GM21717 (cell line): ENCODE results near the gene RYR3.

Source experiments
- ATAC-seq: cut with Tn5 transposase; IDR thresholded peaks from one replicate; pipeline ENCODE4 v1.9.1; 2021; ENCODE audit warnings: mild to moderate bottlenecking, moderate library complexity; ENCODE audit not compliant: unreplicated experiment

The RYR3 gene

DNA sequence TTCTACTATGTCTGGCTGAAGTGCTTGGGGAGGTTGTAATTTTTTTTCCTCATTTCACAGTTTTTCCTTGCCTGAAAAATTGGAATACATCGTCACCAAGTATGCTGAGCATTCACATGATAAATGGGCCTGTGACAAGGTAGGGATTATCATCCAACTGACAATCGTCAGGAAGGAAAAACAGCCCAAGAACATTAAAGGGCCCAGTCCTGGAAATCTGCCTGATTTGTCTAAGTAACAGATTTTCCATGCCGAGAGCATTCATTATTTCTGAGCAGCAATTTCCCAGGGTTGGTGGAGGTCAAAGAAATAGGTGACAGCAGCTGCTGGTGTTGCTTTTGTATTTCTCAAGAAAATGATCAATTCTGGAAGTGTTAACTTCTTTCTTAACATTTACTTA lies 431.5 kb downstream of the RYR3 start:
- ATAC-seq: no peak

DNA sequence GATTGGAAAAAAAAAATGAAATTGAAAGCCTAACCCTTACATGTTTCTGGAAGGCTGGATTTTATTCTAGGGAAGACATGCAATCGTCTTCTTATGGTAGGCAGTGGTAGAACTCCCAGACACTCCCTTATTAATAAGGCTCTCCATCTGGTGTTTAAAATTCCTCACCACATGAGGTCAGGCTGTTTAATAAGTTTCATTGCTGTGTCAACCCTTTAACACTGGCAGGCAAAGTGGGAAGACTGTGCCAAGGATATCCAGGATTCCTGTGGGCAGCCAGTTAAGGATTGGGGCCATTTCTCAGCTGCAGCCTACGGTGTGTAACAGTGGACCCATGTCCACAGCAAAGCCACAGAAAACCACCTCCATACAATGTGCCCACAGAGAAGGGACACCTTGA lies 432.0 kb downstream of the RYR3 start:
- no peak for ATAC-seq

DNA sequence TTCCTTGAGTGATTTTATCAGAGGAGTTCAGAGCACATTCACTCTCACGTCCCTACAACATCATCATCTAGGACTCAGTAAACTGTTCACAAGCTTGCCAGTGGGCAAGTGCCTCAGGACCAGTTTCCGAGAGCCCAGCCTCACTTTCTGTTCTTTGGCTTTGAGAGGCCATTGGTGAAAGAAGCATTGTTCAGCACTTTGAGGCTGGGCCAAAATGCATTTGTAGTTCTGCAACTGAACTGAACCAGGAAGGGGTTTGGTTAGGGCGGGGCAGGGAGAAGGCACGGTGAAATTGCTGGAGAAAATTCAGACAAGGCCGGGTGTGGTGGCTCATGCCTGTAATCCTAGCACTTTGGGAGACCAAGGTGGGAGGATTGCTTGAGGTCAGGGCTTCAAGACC lies 435.4 kb downstream of the RYR3 start:
- ATAC-seq: no peak

DNA sequence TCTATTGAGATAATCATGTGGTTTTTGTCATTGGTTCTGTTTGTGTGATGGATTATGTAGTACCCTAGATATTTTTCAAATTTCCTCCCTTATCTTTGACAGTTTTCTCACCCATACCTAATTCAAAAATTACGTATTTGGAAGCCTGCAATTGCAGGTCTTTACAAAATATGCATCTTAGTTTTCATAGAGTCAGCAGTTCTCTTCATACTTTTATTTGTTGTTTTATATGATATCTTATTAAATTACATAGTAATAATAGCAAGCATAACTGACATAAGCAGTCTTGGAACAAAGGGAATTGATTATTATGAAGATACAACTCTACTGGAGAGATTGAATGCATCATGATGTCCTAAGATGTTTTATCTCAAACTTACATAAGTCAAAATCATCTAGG lies 442.2 kb downstream of the RYR3 start:
- ATAC-seq: no peak

DNA sequence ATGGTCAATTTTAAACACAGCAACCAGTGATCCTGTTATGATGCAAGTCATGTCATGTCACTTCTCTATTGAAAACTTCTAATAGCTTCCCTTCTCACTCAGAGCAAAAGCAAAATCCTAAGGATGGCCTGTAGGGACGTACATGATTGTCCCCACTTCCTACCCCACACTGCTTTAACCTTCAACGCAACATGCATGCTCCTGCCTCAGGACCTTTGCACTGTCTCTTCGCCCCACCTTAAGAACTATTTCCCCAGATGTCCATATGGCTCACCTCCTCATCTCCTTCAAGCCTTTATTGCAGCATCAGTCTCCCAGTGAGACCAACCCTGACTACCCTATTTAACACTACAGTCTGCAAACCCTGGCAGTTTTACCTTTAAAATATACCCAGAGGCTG lies 443.5 kb downstream of the RYR3 start:
- no peak for ATAC-seq

DNA sequence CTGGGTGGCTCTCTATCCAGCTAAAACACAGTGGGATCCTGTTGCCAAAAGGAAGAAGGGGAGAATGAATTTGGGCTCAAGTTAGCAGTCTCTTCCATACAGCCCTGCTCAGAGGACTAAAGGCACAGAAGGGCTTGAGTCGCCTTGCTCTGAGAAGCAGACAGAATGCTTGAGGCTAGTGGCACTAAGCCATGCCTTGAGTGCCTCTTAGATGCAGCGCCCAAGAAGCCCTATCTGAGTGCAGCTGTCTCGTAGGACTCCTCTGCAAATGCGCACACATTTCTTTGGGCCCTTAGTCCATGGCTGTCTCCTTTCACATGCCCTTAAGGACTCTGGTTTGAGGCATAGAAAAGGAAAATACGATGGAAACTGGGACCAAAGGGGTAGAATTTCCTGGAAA lies 446.2 kb downstream of the RYR3 start:
- no peak for ATAC-seq

DNA sequence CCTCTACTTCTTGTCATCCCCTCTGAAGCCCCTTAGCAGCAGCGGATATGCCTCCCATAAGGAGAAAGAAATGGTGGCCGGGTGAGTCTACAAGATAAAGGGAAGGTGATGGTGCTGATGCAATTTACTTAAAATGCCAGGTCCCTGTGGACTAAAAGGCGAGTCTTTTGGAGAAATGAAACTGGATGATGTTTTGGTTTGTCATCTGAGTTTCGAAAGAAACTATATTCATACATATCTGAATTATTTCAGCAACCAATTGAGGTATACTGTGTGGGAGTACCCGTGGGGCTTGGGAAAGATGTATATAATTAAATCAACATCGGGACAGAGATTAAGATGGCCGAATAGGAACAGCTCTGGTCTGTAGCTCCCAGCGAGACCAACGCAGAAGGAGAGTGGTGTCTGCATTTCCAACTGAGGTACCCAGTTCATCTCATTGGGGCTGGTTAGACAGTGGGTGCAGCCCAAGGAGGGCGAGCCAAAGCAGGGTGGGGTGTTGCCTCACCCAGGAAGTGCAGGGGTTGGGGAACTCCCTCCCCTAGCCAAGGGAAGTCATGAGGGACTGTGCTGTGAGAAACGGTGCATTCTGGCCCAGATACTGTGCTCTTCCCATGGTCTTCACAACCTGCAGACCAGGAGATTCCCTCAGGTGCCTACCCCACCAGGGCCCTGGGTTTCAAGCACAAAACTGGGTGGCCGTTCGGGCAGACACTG lies 446.9 kb downstream of the RYR3 start:
- no peak for ATAC-seq

DNA sequence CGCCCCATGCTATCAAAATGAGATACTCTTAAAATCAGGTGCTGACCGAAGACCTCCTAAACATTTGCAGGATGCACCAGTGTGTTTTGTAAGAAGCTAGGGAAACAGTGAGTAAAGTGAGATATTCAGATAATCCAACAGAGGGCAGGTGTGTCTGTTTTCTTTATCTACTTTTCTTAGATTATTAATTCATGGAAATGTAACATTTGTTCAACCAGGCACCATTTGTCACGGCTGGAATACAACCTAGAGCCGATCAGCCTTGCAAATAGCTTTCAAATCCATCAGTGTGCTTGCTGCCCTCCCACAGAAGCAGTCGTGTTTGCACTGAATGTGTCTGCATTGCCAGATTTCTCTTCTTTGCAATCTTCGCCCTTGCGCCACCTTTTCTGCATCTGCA lies 455.6 kb downstream of the RYR3 start:
- ATAC-seq: no peak

DNA sequence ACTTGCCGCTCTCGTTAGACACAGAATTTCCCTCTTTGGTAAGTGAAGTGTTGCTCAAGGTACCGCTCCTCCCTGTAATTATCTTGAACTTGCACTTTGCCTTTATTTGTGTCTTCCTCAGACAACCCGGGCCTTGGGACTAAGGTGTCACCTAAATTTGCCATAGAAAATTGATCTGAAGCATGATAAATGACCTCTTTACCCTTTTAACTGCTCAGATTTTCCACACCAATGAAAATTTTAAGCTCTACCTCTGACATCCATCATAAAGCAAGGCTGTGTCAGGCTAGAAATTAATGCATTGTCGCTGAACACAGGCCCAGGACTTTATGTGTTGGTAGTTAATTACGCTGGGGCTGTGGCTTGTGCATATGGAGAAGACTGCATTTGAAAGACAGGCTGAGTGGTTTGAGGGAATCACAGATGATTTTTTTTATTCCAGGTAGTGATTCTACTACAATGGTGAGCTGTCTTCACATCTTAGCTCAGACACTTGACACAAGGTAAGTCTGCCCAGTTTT lies 458.0 kb downstream of the RYR3 start:
- no peak for ATAC-seq

DNA sequence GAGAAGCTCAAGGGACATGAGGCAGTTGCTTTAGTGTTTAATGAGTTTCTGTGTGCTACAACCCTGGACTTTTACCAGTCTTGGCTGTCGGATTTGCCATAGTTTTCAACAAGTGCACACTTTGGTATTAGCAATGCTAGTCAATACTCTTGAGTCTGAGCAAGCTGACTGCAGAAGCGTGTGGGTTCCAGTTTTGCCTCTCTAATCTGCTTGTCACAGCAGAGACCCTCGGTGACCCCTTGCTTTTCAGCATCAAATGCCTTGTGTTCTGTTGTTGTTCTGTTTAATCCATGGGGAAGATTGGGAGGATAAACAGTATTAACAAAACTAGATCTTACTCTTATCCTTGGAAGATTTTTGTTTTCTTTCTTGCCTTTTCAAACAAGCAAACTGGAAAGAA lies 463.2 kb downstream of the RYR3 start:
- ATAC-seq: no peak

DNA sequence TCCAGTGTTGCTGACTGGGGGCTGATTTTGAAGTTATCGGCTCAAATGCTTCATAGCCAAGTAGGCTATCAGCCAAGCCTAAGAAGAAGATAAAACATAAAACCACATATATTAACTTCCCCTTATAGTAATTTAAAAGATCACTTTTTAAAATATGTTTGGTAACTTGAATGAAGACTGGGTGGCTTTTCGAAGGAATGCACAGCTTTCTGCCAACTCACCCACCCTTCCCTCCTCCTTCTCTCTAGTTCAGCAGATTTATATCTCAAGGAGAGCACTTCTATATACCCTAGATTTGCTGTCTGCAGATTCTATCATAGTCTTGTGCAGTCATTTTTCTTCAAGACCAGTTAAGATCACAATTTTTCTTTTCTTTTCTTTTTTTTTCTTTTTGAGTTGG lies 468.1 kb downstream of the RYR3 start:
- ATAC-seq: no peak

DNA sequence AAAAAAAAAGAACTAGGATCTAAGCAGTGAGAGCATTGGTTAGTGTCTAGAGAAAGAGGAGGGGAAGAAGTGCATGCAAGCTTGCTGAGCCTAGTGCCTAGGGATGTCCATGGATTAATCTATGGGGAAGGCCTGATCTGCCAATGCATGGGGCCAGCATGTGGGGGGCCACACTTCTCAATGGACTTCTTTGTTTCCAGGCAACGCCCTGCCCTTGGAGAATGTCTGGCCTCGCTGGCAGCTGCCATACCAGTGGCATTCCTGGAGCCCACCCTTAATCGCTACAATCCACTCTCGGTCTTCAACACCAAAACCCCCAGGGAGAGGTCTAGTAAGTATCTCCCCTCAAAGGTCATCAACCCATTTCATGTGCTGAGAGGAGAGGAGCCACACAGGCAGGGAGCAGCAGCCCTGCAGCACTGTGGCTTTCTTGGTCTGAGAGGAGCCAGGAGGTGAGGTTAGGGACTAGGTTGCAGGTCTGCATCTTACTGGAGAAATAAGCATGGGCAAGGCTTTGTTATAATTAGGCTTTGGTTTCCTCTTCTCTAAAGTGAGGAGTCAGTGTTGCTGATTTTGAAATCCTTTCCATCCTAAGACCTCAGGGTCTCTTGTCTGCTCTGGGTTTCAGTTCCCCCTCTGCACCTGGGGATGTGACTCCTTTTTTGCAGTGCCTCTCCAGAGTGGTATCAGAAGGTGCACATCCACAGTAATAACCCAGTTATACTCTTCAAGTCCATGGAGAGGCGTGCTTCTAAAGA lies 469.4 kb downstream of the RYR3 start:
- no peak for ATAC-seq

DNA sequence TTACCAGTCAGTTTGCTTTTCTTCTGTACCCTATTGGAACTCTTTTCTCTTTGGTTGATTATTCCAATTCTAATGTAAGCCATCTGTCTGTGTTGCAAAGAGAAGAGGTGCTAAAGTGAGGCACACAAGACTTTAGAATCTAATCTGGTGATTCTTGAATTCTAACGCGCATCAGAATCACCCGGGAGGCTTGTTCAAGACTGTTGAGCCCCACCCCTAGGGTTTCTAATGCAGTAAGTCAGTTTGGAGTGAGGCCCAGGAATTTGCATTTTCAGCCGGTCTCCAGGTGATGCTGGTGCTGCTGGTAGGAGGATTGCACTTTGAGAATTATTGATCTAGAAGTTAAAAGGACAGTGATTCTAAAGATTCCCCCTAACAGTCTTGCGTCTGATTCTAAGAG lies 472.2 kb downstream of the RYR3 start:
- ATAC-seq: no peak

DNA sequence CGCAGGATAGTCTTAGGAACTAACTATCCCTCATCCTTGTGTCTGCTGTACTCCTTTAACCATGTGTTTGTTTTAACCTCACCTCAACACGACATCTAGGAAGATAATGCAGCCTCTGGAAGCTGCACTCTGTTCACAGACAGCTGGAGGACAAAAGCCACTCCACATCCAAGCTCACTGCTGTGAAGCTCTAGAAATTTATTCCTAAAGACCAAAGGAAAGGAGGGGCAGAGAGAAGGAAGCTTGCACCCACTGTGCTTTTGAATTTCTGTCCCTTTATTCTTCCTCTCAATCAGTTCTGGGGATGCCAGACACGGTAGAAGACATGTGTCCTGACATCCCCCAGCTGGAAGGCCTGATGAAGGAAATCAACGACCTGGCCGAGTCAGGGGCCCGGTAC lies 474.6 kb downstream of the RYR3 start:
- no peak for ATAC-seq

DNA sequence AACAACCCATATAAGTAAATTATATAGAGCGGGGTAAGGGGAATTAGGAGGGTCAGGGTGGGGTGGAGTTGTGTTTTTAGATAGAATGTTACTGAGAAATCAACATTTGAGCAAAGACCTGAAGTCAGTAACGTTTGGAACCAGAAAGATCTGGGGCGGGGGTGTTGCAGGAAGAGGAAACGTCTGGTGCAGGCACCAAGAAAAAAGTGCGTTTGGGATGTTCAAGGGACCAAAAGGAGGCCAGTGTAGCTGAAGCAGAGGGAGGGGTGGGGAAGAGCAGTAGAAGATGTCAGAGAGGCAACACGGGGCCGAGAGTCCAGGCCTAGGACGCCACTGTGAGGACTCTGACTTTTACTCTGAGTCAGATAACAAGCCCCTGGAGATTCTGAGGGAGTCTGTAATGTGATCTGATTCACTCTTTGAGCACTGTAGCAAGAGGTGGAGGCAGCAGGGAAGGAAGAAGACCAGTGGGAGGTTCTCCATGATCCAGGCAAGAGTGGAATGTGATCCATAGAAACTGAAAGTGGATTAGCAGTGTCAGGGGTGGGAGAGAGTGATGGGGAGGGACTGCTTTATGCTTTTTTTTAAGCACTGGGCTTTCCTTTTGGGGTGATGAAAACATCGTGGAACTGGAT lies 478.3 kb downstream of the RYR3 start:
- ATAC-seq: no peak

DNA sequence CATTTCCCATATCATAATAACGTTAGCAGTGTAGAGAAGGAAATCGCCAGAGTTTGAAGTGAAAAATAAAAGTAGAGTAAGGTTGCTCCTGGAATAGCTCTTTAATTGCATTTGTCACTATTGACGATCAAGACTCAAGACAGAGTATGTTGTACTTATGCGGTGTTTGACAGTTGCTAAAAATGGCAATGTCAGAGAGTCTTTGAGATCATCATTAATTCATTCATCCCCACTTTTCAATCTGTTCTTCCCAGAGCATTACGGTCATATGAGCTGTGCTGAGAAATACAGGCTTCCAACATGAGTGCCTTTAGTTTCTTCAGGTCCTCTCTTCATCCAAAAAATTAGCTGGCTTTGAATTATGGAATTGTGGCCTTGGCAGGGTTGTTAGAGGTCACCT lies 483.7 kb downstream of the RYR3 start:
- no peak for ATAC-seq

DNA sequence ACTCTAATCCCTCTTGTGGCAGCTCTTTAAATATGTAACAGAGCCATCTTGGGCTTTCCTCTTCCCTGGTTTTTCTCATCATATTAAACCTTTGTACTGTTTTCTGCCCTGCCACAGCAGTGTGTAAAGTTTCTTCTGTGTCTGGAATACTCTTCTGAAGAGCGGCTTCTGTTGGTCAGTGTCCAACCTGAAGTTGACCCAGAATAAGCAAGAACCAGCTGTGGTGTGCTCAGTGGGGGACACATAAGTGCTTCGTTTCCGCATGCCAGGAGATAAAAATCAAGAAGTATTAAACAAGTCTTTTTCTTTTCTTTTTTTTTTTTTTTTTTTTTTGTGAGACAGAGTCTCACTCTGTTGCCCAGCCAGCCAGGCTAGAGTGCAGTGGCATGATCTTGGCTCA lies 484.3 kb downstream of the RYR3 start:
- ATAC-seq: no peak

DNA sequence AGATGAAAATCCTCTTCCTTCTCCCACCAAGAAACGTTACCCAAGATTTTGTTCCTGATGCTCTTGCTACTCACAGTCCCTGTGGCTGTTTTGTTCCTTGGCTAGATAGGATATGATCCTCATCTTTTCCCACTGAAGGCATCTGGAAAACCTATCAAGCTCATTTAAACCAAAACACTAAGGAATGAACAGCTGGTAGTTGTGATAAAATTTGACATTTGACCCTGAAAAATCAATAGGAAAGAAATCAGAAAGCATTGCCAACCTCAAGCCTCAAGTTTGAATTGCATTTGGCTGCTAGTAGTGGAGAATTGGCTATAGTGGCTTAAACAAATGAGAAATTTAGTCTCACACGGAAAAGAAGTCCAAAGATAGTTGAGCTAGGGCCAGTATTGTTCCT lies 486.9 kb downstream of the RYR3 start:
- ATAC-seq: no peak

DNA sequence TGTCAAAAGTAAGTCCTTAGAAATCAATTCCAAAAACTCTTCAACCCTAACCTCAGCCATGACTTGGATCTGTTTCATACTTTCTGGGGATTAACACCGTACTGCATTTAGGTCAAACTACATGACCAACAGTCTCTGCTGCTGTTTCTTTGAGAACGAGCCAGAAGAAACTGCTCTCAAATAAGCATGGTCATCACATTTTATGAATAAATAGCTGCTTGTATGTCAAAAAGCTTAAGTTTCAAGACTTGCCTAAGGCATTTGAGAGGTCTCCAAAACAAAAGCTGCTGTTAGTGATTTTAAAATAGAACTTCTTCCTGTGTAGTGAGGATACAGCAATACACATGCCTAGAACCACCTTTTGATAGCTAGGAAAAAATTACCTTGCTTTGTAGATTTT lies 491.2 kb downstream of the RYR3 start:
- ATAC-seq: no peak

DNA sequence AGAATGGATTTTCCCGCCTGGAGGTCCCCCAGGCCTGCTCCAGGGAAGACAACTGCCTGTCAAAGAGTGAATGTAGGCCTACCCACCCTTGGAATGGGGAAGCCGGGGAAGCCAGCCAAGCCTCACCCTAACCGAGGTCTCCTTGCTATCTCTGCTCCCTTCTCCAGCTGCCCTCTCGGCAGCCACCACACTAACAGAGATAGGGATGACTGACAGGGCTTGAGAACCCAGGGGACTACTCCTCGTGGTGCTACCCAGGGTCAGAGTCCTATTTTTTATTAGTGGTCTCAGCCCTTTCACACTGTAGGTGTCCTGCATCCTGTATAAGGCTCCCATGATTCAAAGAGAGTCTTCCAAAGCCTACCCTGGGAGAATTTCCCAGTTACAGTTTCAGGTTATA lies 496.9 kb downstream of the RYR3 start:
- ATAC-seq: no peak

DNA sequence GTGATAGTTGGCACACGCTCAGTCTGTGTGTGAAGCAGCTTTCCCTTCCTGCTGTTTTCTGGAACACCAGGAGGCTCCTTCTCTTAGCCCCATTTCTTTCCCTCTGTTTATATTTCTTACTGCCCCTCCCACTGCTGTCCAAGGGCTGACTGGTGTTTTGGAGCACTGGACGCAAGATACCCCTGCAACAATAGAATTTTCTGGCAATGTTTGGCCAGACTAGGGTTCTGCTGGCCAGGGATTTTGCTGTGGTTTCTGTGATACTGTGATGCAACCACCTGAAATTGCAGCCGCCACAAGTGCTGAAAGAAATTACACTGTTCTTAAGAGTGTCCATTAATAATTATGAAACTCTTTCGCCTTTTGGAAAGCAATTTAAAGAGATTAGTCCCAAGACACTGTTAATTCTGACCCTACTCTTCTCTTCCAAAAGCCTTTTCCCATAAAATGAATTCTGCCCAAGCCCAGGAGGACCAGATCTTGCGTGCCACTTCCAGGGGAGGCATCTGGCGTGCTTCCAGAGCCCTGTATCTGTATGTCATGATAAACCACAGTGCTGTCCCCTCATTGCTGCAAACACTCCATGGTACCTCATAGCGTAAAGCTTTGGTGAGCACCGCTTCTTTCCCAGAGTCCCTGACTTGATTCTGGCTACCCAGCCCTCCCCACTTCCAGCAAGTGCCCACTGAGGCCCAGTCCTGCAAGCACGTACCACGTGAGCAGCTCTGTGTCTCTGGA lies 498.1 kb downstream of the RYR3 start:
- ATAC-seq: no peak
